HCT116 (cell line): ENCODE measurements around the gene ERBB4. TPM values are rescaled to one million over a fixed set of nuclear protein-coding genes. Genes with fewer than 3 reads are reported as not detected.

Experiments used
- ATAC-seq: fragments of 200-7000 bp; cut with Tn5 transposase; 2 replicates; pipeline ENCODE4 v1.9.1; 2020; ENCODE audit warnings: mild to moderate bottlenecking, moderate library complexity
- Bru-seq: library from RNA; stranded (reverse); fragments of 400-500 nt; gene quantifications from one replicate; lab custom pipeline; 2021; lab: Mats Ljungman, UMichigan
- BruChase-seq, 2 experiments: library from RNA; stranded (reverse); fragments of 400-500 nt; gene quantifications; one replicate each; lab custom pipeline; 2021; lab: Mats Ljungman, UMichigan
- BruUV-seq: library from RNA; stranded (reverse); fragments of 400-500 nt; replicated peaks from 2 replicates; lab custom pipeline; 2021; lab: Mats Ljungman, UMichigan
- CTCF ChIA-PET: fragments of 300-600 bp; sonication (Branson Sonifier 250); formaldehyde crosslinking; loops from one replicate; lab custom pipeline; 2021; ENCODE audit warnings: antibody characterized with exemption; lab: Charles Lee
- POLR2A ChIA-PET: fragments of 300-600, 350-600 bp; sonication (Branson Sonifier 250); formaldehyde crosslinking; loops from one replicate; lab custom pipeline; 2021; ENCODE audit warnings: antibody characterized with exemption; lab: Charles Lee
- RAD21 ChIA-PET, 2 experiments: fragments of 300-600 bp; sonication (Branson Sonifier 250); formaldehyde crosslinking; loops; one replicate each; lab custom pipeline; 2023; ENCODE audit warnings: low total read pairs in 2 of 2; ENCODE audit not compliant: uncharacterized antibody in 2 of 2, unreplicated experiment in 2 of 2, low non-redundant PET in 1 of 2; lab: Charles Lee
- DNase-seq: peaks from one replicate; pipeline ENCODE4 v3.0.0-alpha.2; 2010; ENCODE audit warnings: low read depth, low spot score
- H2AFZ ChIP-seq: fragments of 200-600 bp; shearing (Covaris generic), sonication (generic); 2 replicates; pipeline ENCODE4 v1.6.1; 2017; ENCODE audit warnings: low read depth, mixed run types, mixed read lengths, antibody characterized with exemption, low read length; ENCODE audit not compliant: poor library complexity, severe bottlenecking
- H3K27ac ChIP-seq: 2 replicates; pipeline ENCODE4 v1.5.1; 2012; ENCODE audit warnings: low read depth, low read length
- H3K27me3 ChIP-seq: fragments of 200-600 bp; sonication (generic); 2 replicates; pipeline ENCODE4 v1.6.1; 2016; ENCODE audit warnings: mixed run types, low read length, mixed read lengths; ENCODE audit not compliant: insufficient read depth
- H3K36me3 ChIP-seq, 2 experiments: fragments of 200-500 bp in 1 of 2; fragments of 200-600 bp in 1 of 2; sonication (Bioruptor generic) in 1 of 2; sonication (generic) in 1 of 2; 2 replicates each; pipeline versions ENCODE4 v1.5.1 to v1.6.1; 2014 to 2016; ENCODE audit warnings: low read length in 2 of 2, inconsistent platforms in 1 of 2, mixed read lengths in 1 of 2, mixed run types in 1 of 2; ENCODE audit not compliant: insufficient read depth in 2 of 2, control insufficient read depth in 1 of 2
- H3K4me1 ChIP-seq, 2 experiments: fragments of 200-600 bp in 1 of 2; sonication (generic) in 1 of 2; 2 replicates each; pipeline versions ENCODE4 v1.5.1 to v1.6.1; 2012 to 2017; ENCODE audit warnings: low read length in 2 of 2, inconsistent platforms in 1 of 2, mild to moderate bottlenecking in 1 of 2, mixed read lengths in 1 of 2, mixed run types in 1 of 2, moderate library complexity in 1 of 2; ENCODE audit not compliant: insufficient read depth in 2 of 2, control insufficient read depth in 1 of 2
- H3K4me2 ChIP-seq: fragments of 200-600 bp; sonication (generic); 2 replicates; pipeline ENCODE4 v1.6.1; 2017; ENCODE audit warnings: mixed run types, low read length, mixed read lengths
- H3K4me3 ChIP-seq, 2 experiments: fragments of 200-600 bp in 1 of 2; sonication (generic) in 1 of 2; replicated peaks in 1 of 2; 2 replicates each; pipeline ENCODE4 v1.5.1; 2011 to 2016; ENCODE audit warnings: low read length in 2 of 2, control low read depth in 1 of 2, low read depth in 1 of 2, mild to moderate bottlenecking in 1 of 2, mixed read lengths in 1 of 2, mixed run types in 1 of 2
- H3K79me2 ChIP-seq: fragments of 200-600 bp; sonication (generic); 2 replicates; pipeline ENCODE4 v1.6.1; 2017; ENCODE audit warnings: mild to moderate bottlenecking, mixed run types, low read length, moderate library complexity, mixed read lengths; ENCODE audit not compliant: insufficient read depth
- H3K9ac ChIP-seq: fragments of 200-600 bp; sonication (generic); 2 replicates; pipeline ENCODE4 v1.6.1; 2016; ENCODE audit warnings: low read length, mixed read lengths
- H3K9me2 ChIP-seq: fragments of 200-600 bp; sonication (generic), shearing (Covaris generic); 2 replicates; pipeline ENCODE4 v1.6.1; 2017; ENCODE audit warnings: mixed run types, mild to moderate bottlenecking, moderate library complexity; ENCODE audit not compliant: insufficient read depth
- H3K9me3 ChIP-seq, 2 experiments: fragments of 200-500 bp in 1 of 2; fragments of 200-600 bp in 1 of 2; sonication (Bioruptor generic) in 1 of 2; sonication (generic) in 1 of 2; 2 replicates each; pipeline ENCODE4 v1.6.1; 2014 to 2017; ENCODE audit warnings: low read length in 2 of 2, mixed read lengths in 2 of 2, inconsistent platforms in 1 of 2, low read depth in 1 of 2, mild to moderate bottlenecking in 1 of 2, mixed run types in 1 of 2, moderate library complexity in 1 of 2; ENCODE audit not compliant: control insufficient read depth in 1 of 2, insufficient read depth in 1 of 2
- H4K20me1 ChIP-seq: fragments of 200-600 bp; sonication (generic), shearing (Covaris generic); 2 replicates; pipeline ENCODE4 v1.6.1; 2017; ENCODE audit warnings: mixed run types, mild to moderate bottlenecking, moderate library complexity; ENCODE audit not compliant: insufficient read depth
- ATF3 ChIP-seq: IDR thresholded peaks from 2 replicates; pipeline ENCODE4 v1.6.1; 2012
- CBX3 ChIP-seq: IDR thresholded peaks from 2 replicates; pipeline ENCODE4 v1.6.1; 2012; ENCODE audit warnings: low read depth
- CTCF ChIP-seq, 3 experiments: fragments of 200-600 bp in 1 of 3; sonication (generic) in 1 of 3; IDR thresholded peaks in 2 of 3; conservative IDR thresholded peaks in 1 of 3; 2 replicates each; pipeline ENCODE4 v1.5.1; 2012 to 2017; ENCODE audit warnings: low read depth in 2 of 3, low read length in 2 of 3, antibody characterized with exemption in 1 of 3, borderline replicate concordance in 1 of 3, control low read depth in 1 of 3, mild to moderate bottlenecking in 1 of 3, mixed read lengths in 1 of 3, mixed run types in 1 of 3, moderate library complexity in 1 of 3; ENCODE audit not compliant: insufficient read depth in 1 of 3
- EGR1 ChIP-seq: IDR thresholded peaks from 2 replicates; pipeline ENCODE4 v1.6.1; 2012; ENCODE audit warnings: low read depth
- ELF1 ChIP-seq: IDR thresholded peaks from 2 replicates; pipeline ENCODE4 v1.6.1; 2012; ENCODE audit warnings: low read depth, borderline replicate concordance
- EZH2 ChIP-seq: fragments of 200-600 bp; sonication (generic); IDR thresholded peaks from 2 replicates; pipeline ENCODE4 v1.6.1; 2017; ENCODE audit warnings: antibody characterized with exemption, mixed run types
- EZH2phosphoT487 ChIP-seq: fragments of 200-600 bp; IDR thresholded peaks from 2 replicates; pipeline ENCODE4 v1.6.1; 2018; ENCODE audit warnings: antibody characterized with exemption, borderline replicate concordance
- JUND ChIP-seq: IDR thresholded peaks from 2 replicates; pipeline ENCODE4 v1.6.1; 2012
- POLR2AphosphoS5 ChIP-seq: IDR thresholded peaks from 2 replicates; pipeline ENCODE4 v1.6.1; 2011; ENCODE audit warnings: mild to moderate bottlenecking, low read depth, low read length, moderate library complexity
- RAD21 ChIP-seq: IDR thresholded peaks from 2 replicates; pipeline ENCODE4 v1.6.1; 2012; ENCODE audit warnings: low read depth, mild to moderate bottlenecking
- REST ChIP-seq: IDR thresholded peaks from 2 replicates; pipeline ENCODE4 v1.6.1; 2012; ENCODE audit warnings: low read depth
- SP1 ChIP-seq: IDR thresholded peaks from 2 replicates; pipeline ENCODE4 v1.6.1; 2012; ENCODE audit warnings: low read depth
- SRF ChIP-seq: IDR thresholded peaks from 2 replicates; pipeline ENCODE4 v1.6.1; 2012; ENCODE audit warnings: low read depth
- TCF7L2 ChIP-seq: IDR thresholded peaks from 2 replicates; pipeline ENCODE4 v1.7.0; 2011; ENCODE audit warnings: borderline replicate concordance, inconsistent platforms; ENCODE audit not compliant: insufficient read depth, insufficient read length; ENCODE audit errors: extremely low read depth
- YY1 ChIP-seq: IDR thresholded peaks from 2 replicates; pipeline ENCODE4 v1.6.1; 2011; ENCODE audit warnings: low read length, low read depth, moderate library complexity, mild to moderate bottlenecking; ENCODE audit not compliant: insufficient replicate concordance; ENCODE audit errors: extremely low read depth
- ZBTB33 ChIP-seq: IDR thresholded peaks from 2 replicates; pipeline ENCODE4 v1.6.1; 2011; ENCODE audit warnings: mild to moderate bottlenecking, low read length, moderate library complexity; ENCODE audit not compliant: insufficient replicate concordance; ENCODE audit errors: extremely low read depth
- ZFX ChIP-seq: fragments of 450-650 bp; IDR thresholded peaks from 2 replicates; pipeline ENCODE4 v1.6.1; 2017
- intact Hi-C: fragments of 100-400 bp; cut with micrococcal nuclease; formaldehyde crosslinking; loops from 2 replicates; pipeline ENCODE4 v1.10.0; 2022
- long read RNA-seq: library from polyadenylated mRNA; unstranded; transcript quantifications from one replicate; pipeline ENCODE4 v2.0.0, GENCODE V29; 2021; ENCODE audit not compliant: unreplicated experiment
- polyA plus RNA-seq: library from polyadenylated mRNA; unstranded; fragments of >200 nt; gene quantifications from 2 replicates; pipeline ENCODE4 v1.2.1, GENCODE V29; 2012; ENCODE audit warnings: missing spikeins
- total RNA-seq: library from RNA; stranded (reverse); gene quantifications from one replicate; pipeline ENCODE4 v1.2.1, GENCODE V29; 2021; ENCODE audit not compliant: unreplicated experiment
- TF ChIP-seq, protein P1 (sequence below): IDR thresholded peaks from 2 replicates; pipeline ENCODE4 v1.6.1; 2012

The ERBB4 gene
- total RNA-seq: 0.10 TPM
- polyA plus RNA-seq: under 0.01 TPM in 1 of 2 replicates, not detected in the other
- Bru-seq, nascent RNA: percentile 15 among the genes with signal in this experiment
- BruChase-seq, experiment 1, labeled RNA remaining after a 6-hour chase: percentile 9 among the genes with signal in this experiment
- percentile 17 among the genes with signal in this experiment for BruChase-seq, experiment 2, labeled RNA remaining after a 2-hour chase
- long read RNA-seq: 0 reads

GRCh38 chr2:212538305-212539071 is at the start of gene ERBB4:
ERBB4 (minus strand) TSS chr2:212538802; CDS start chr2:212538530, 272 bp downstream.
- Histone ChIP-seq H2AFZ (no peak within 1 kb of the TSS), H3K36me3 (no peaks in the 10 kb centered on the region), H3K4me2 (peak within 1 kb of the TSS; percentile 14; the same call in 1 of the 2 replicates), H3K9ac (no peak within 1 kb of the TSS), H3K4me1 (no peaks in the 10 kb centered on the region), H3K27me3 (no peaks in the 10 kb centered on the region), H4K20me1 (no peaks in the 10 kb centered on the region), H3K4me3 (no peak within 1 kb of the TSS), H3K79me2 (no peaks in the 10 kb centered on the region), H3K9me3 (no peaks in the 10 kb centered on the region), H3K27ac (no peak within 1 kb of the TSS), H3K9me2 (no peaks in the 10 kb centered on the region)
- DNase-seq (no peak), ATAC-seq (no peak)
- CTCF ChIA-PET: no interaction called here
- intact Hi-C loops: no loop called here
- no TSS peak for BruUV-seq
- RAD21 ChIA-PET: no interaction called here
- POLR2A ChIA-PET: no interaction called here
- no peak for TF ChIP-seq ZBTB33
- TF ChIP-seq CTCF (IDR thresholded peaks at IDR 0.05 in 2 of 3, conservative IDR thresholded peaks at IDR 0.05 in 1 of 3; ENCODE audit: borderline replicate concordance in 1 of 3, insufficient read depth in 1 of 3, low read depth in 2 of 3, low read length in 2 of 3): no peak
- TF ChIP-seq CBX3: no peak
- no peak for TF ChIP-seq ZFX
- no peak for TF ChIP-seq EGR1
- no peak for TF ChIP-seq TCF7L2
- TF ChIP-seq ATF3: no peak
- TF ChIP-seq YY1: no peak
- TF ChIP-seq SRF: no peak
- TF ChIP-seq, protein P1, sequence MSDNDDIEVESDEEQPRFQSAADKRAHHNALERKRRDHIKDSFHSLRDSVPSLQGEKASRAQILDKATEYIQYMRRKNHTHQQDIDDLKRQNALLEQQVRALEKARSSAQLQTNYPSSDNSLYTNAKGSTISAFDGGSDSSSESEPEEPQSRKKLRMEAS: no peak
- no peak for TF ChIP-seq REST
- no peak for TF ChIP-seq SP1
- no peak for TF ChIP-seq POLR2AphosphoS5
- no peak for TF ChIP-seq ELF1
- TF ChIP-seq JUND: no peak
- no peak for TF ChIP-seq RAD21
- no peak for TF ChIP-seq EZH2phosphoT487
- no peak for TF ChIP-seq EZH2
